Measurements from ENCODE around the gene RAB31.

DNA sequence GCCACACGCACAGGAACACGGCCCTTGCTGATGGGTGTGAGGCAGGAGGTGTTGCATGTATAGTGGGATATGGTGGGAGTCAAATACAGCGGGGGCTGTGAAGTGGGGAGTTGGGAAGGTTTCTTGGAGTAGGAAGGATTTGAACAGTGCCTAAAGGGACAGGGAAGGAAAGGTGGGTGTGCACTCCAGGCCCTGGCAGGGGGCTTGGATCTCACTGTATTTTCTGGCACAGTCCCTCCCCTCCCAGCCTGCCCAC lies 6.9 kb downstream of the RAB31 start:
- TF ChIP-seq PAX5 (IDR thresholded peaks at IDR 0.05; ENCODE audit: insufficient read depth, low read length, severe bottlenecking) (no peak), TAF1 (IDR thresholded peaks at IDR 0.05; ENCODE audit: low read depth, low read length) (no peak)

Data from GM12891 (cell line).